ENCODE results near the gene HIVEP3. TPM values are rescaled to one million over a fixed set of nuclear protein-coding genes. Genes with fewer than 3 reads are reported as not detected.

HIVEP3 gene
- total RNA-seq, 1 donor from 2014 or later, result 8.9 TPM

GRCh38 chr1:41673378-41673777 lies 245.3 kb downstream of the HIVEP3 start:
- Histone ChIP-seq H3K27ac (ENCODE audit: low read depth, low read length) (peak overlapping the region; percentile 79), H3K4me3 (ENCODE audit: insufficient read depth, low read depth, low read length) (no peak overlapping the region), H3K9ac (ENCODE audit: low read length) (peak overlapping the region; percentile 66), H3K4me2 (ENCODE audit: low read length) (peak overlapping the region; percentile 59), H3K4me1 (ENCODE audit: insufficient read depth, low read length) (peaks cover 53% of the 10 kb centered on the region), H3K27me3 (ENCODE audit: insufficient read depth, low read length) (no peaks in the 10 kb centered on the region), H3K9me3 (ENCODE audit: insufficient read depth, low read depth, low read length) (no peaks in the 10 kb centered on the region), H2AFZ (ENCODE audit: low read depth, low read length) (no peak overlapping the region), H3K79me2 (ENCODE audit: insufficient read depth, low read length) (no peaks in the 10 kb centered on the region), H4K20me1 (ENCODE audit: insufficient read depth, low read length) (no peaks in the 10 kb centered on the region), H3K36me3 (ENCODE audit: insufficient read depth, low read length) (no peaks in the 10 kb centered on the region)
- DNase-seq (ENCODE audit: low read depth), result no peak
- no peaks in the 10 kb centered on the region for H3K36me3 Mint-ChIP-seq (ENCODE audit: low read depth, unreplicated experiment)
- TF ChIP-seq EZH2 (IDR thresholded peaks at IDR 0.05; ENCODE audit: insufficient read depth, low read length) (no peak), CTCF (IDR thresholded peaks at IDR 0.05; ENCODE audit: insufficient read depth, low read depth, low read length) (no peak)
- no peak for FAIRE-seq
- H3K9me3 Mint-ChIP-seq (ENCODE audit: unreplicated experiment), result no peaks in the 10 kb centered on the region
- H3K27ac Mint-ChIP-seq (ENCODE audit: unreplicated experiment), result no peak overlapping the region
- H3K27me3 Mint-ChIP-seq (ENCODE audit: low read depth, unreplicated experiment), result peaks cover 6% of the 10 kb centered on the region
- H3K4me1 Mint-ChIP-seq (ENCODE audit: low read depth, unreplicated experiment), result peaks cover 53% of the 10 kb centered on the region
- H3K4me3 Mint-ChIP-seq (ENCODE audit: unreplicated experiment), result no peak overlapping the region

- H3K9ac ChIP-seq (ENCODE audit: low read length), result peak overlapping the region; percentile 66
- peak overlapping the region; percentile 79 for H3K27ac ChIP-seq (ENCODE audit: low read depth, low read length)
- no peak overlapping the region for H3K4me3 Mint-ChIP-seq (ENCODE audit: unreplicated experiment)
Observed at GRCh38 chr1:41672641-41673361, 245.9 kb downstream of the HIVEP3 start.

More at GRCh38 chr1:41672641-41673361, 245.9 kb downstream of the HIVEP3 start:
- no peak overlapping the region for H3K4me3 ChIP-seq (ENCODE audit: insufficient read depth, low read depth, low read length)
- TF ChIP-seq CTCF (IDR thresholded peaks at IDR 0.05; ENCODE audit: insufficient read depth, low read depth, low read length) (no peak), EZH2 (IDR thresholded peaks at IDR 0.05; ENCODE audit: insufficient read depth, low read length) (no peak)
- Mint-ChIP-seq H3K27me3 (ENCODE audit: low read depth, unreplicated experiment) (peaks cover 6% of the 10 kb centered on the region), H3K36me3 (ENCODE audit: low read depth, unreplicated experiment) (no peaks in the 10 kb centered on the region), H3K9me3 (ENCODE audit: unreplicated experiment) (no peaks in the 10 kb centered on the region), H3K27ac (ENCODE audit: unreplicated experiment) (peak overlapping the region; percentile 79), H3K4me1 (ENCODE audit: low read depth, unreplicated experiment) (peaks cover 48% of the 10 kb centered on the region)
- H4K20me1 ChIP-seq (ENCODE audit: insufficient read depth, low read length), result no peaks in the 10 kb centered on the region
- H3K9me3 ChIP-seq (ENCODE audit: insufficient read depth, low read depth, low read length), result no peaks in the 10 kb centered on the region
- H3K4me1 ChIP-seq (ENCODE audit: insufficient read depth, low read length), result peaks cover 48% of the 10 kb centered on the region
- FAIRE-seq (no peak), DNase-seq (ENCODE audit: low read depth) (peak; percentile 52)
- H3K36me3 ChIP-seq (ENCODE audit: insufficient read depth, low read length), result no peaks in the 10 kb centered on the region
- H3K27me3 ChIP-seq (ENCODE audit: insufficient read depth, low read length), result no peaks in the 10 kb centered on the region
- H2AFZ ChIP-seq (ENCODE audit: low read depth, low read length), result no peak overlapping the region
- H3K4me2 ChIP-seq (ENCODE audit: low read length), result peak overlapping the region; percentile 59
- H3K79me2 ChIP-seq (ENCODE audit: insufficient read depth, low read length), result no peaks in the 10 kb centered on the region

All from astrocyte (in vitro differentiated cells and primary cell).